ENCODE data around the gene FLAD1. TPM values are rescaled to one million over a fixed set of nuclear protein-coding genes. Genes with fewer than 3 reads are reported as not detected.

Gene FLAD1
- total and polyA plus RNA-seq, 9 donors = 16.7 to 21.9 (median 20.3) TPM

GRCh38 chr1:154968731-154969130 lies 14.4 kb upstream of the FLAD1 start:
- H3K27me3 ChIP-seq (ENCODE audit: control insufficient read depth, insufficient read depth, low read length) = no peaks in the 10 kb centered on the region
- H3K4me1 ChIP-seq (ENCODE audit: control insufficient read depth, insufficient read depth, low read length) = peaks cover 52% of the 10 kb centered on the region
- peaks cover 52% of the 10 kb centered on the region for H3K36me3 ChIP-seq (ENCODE audit: control insufficient read depth, insufficient read depth, low read length)
- H3K27ac ChIP-seq (ENCODE audit: low read length) = peak overlapping the region; percentile 100
- no peak for DNase-seq
- H3K9me3 ChIP-seq (replicated peaks; ENCODE audit: control insufficient read depth, low read depth, low read length) = no peaks in the 10 kb centered on the region
- H3K4me3 ChIP-seq (ENCODE audit: low read length) = no peak overlapping the region
- no CpG with 5 or more reads among the region's 3 CpGs for WGBS (ENCODE audit: insufficient coverage)

- no peaks in the 10 kb centered on the region for H3K27me3 ChIP-seq (ENCODE audit: control insufficient read depth, insufficient read depth, low read length)
- no peak for DNase-seq
- H3K9me3 ChIP-seq (replicated peaks; ENCODE audit: control insufficient read depth, low read depth, low read length) = no peaks in the 10 kb centered on the region
- peaks cover 52% of the 10 kb centered on the region for H3K4me1 ChIP-seq (ENCODE audit: control insufficient read depth, insufficient read depth, low read length)
- peak overlapping the region; percentile 57 for H3K4me3 ChIP-seq (ENCODE audit: low read length)
- peak overlapping the region; percentile 100 for H3K27ac ChIP-seq (ENCODE audit: low read length)
- peaks cover 47% of the 10 kb centered on the region for H3K36me3 ChIP-seq (ENCODE audit: control insufficient read depth, insufficient read depth, low read length)
- 0% methylated on average over 1 of the region's 5 CpGs for WGBS (ENCODE audit: insufficient coverage)
These were observed 13.9 kb upstream of the FLAD1 start for GRCh38 chr1:154969246-154969645.

GRCh38 chr1:154969860-154970452 lies 13.2 kb upstream of the FLAD1 start:
- DNase-seq = peak; percentile 64
- H3K4me1 ChIP-seq (ENCODE audit: control insufficient read depth, insufficient read depth, low read length) = peaks cover 52% of the 10 kb centered on the region
- peaks cover 40% of the 10 kb centered on the region for H3K36me3 ChIP-seq (ENCODE audit: control insufficient read depth, insufficient read depth, low read length)
- peak overlapping the region; percentile 100 for H3K27ac ChIP-seq (ENCODE audit: low read length)
- H3K27me3 ChIP-seq (ENCODE audit: control insufficient read depth, insufficient read depth, low read length) = no peaks in the 10 kb centered on the region
- no peaks in the 10 kb centered on the region for H3K9me3 ChIP-seq (replicated peaks; ENCODE audit: control insufficient read depth, low read depth, low read length)
- peak overlapping the region; percentile 57 for H3K4me3 ChIP-seq (ENCODE audit: low read length)
- WGBS (ENCODE audit: insufficient coverage) = 17% methylated on average over 5 of the region's 22 CpGs

GRCh38 chr1:154970631-154971340 lies 12.4 kb upstream of the FLAD1 start, which contains the start of gene SHC1:
TSS of gene SHC1 (minus strand) at chr1:154970747. CDS start at chr1:154970526, 221 bp downstream.
- Histone ChIP-seq H3K27me3 (ENCODE audit: control insufficient read depth, insufficient read depth, low read length) (no peaks in the 10 kb centered on the region), H3K27ac (ENCODE audit: low read length) (peak within 1 kb of the TSS; percentile 100), H3K36me3 (ENCODE audit: control insufficient read depth, insufficient read depth, low read length) (peaks cover 32% of the 10 kb centered on the region), H3K4me3 (ENCODE audit: low read length) (peak within 1 kb of the TSS; percentile 57), H3K9me3 (replicated peaks; ENCODE audit: control insufficient read depth, low read depth, low read length) (no peaks in the 10 kb centered on the region), H3K4me1 (ENCODE audit: control insufficient read depth, insufficient read depth, low read length) (peaks cover 52% of the 10 kb centered on the region)
- peak; percentile 99 for DNase-seq
- WGBS (ENCODE audit: insufficient coverage) = 17% methylated on average over 3 of the region's 15 CpGs

GRCh38 chr1:154971341-154971998 lies 11.7 kb upstream of the FLAD1 start:
- Histone ChIP-seq H3K36me3 (ENCODE audit: control insufficient read depth, insufficient read depth, low read length) (peaks cover 25% of the 10 kb centered on the region), H3K27ac (ENCODE audit: low read length) (peak overlapping the region; percentile 100), H3K9me3 (replicated peaks; ENCODE audit: control insufficient read depth, low read depth, low read length) (no peaks in the 10 kb centered on the region), H3K27me3 (ENCODE audit: control insufficient read depth, insufficient read depth, low read length) (no peaks in the 10 kb centered on the region), H3K4me1 (ENCODE audit: control insufficient read depth, insufficient read depth, low read length) (peaks cover 56% of the 10 kb centered on the region), H3K4me3 (ENCODE audit: low read length) (no peak overlapping the region)
- 33% methylated on average over 3 of the region's 10 CpGs for WGBS (ENCODE audit: insufficient coverage)
- no peak for DNase-seq

- no CpG with 5 or more reads among the region's 3 CpGs for WGBS (ENCODE audit: insufficient coverage)
- peaks cover 56% of the 10 kb centered on the region for H3K4me1 ChIP-seq (ENCODE audit: control insufficient read depth, insufficient read depth, low read length)
- no peak for DNase-seq
- H3K9me3 ChIP-seq (replicated peaks; ENCODE audit: control insufficient read depth, low read depth, low read length) = no peaks in the 10 kb centered on the region
- H3K4me3 ChIP-seq (ENCODE audit: low read length) = no peak overlapping the region
- no peaks in the 10 kb centered on the region for H3K27me3 ChIP-seq (ENCODE audit: control insufficient read depth, insufficient read depth, low read length)
- H3K27ac ChIP-seq (ENCODE audit: low read length) = peak overlapping the region; percentile 100
- H3K36me3 ChIP-seq (ENCODE audit: control insufficient read depth, insufficient read depth, low read length) = peaks cover 18% of the 10 kb centered on the region
These were observed 11.0 kb upstream of the FLAD1 start for GRCh38 chr1:154972213-154972516.

- peak overlapping the region; percentile 100 for H3K27ac ChIP-seq (ENCODE audit: low read length)
- peaks cover 53% of the 10 kb centered on the region for H3K4me1 ChIP-seq (ENCODE audit: control insufficient read depth, insufficient read depth, low read length)
- DNase-seq = peak; percentile 71
- H3K4me3 ChIP-seq (ENCODE audit: low read length) = no peak overlapping the region
- H3K9me3 ChIP-seq (replicated peaks; ENCODE audit: control insufficient read depth, low read depth, low read length) = no peaks in the 10 kb centered on the region
- WGBS (ENCODE audit: insufficient coverage) = 31% methylated on average over 7 of the region's 18 CpGs
- no peaks in the 10 kb centered on the region for H3K27me3 ChIP-seq (ENCODE audit: control insufficient read depth, insufficient read depth, low read length)
- H3K36me3 ChIP-seq (ENCODE audit: control insufficient read depth, insufficient read depth, low read length) = peaks cover 14% of the 10 kb centered on the region
These were observed 10.4 kb upstream of the FLAD1 start for GRCh38 chr1:154972517-154973343.

- Histone ChIP-seq H3K4me3 (ENCODE audit: low read length) (peak overlapping the region; percentile 67), H3K27me3 (ENCODE audit: control insufficient read depth, insufficient read depth, low read length) (no peaks in the 10 kb centered on the region), H3K27ac (ENCODE audit: low read length) (peak overlapping the region; percentile 100), H3K36me3 (ENCODE audit: control insufficient read depth, insufficient read depth, low read length) (peaks cover 13% of the 10 kb centered on the region), H3K4me1 (ENCODE audit: control insufficient read depth, insufficient read depth, low read length) (peaks cover 51% of the 10 kb centered on the region), H3K9me3 (replicated peaks; ENCODE audit: control insufficient read depth, low read depth, low read length) (no peaks in the 10 kb centered on the region)
- peak; percentile 97 for DNase-seq
- under 1% methylated on average over 26 of the region's 37 CpGs for WGBS (ENCODE audit: insufficient coverage)
These were observed 9.6 kb upstream of the FLAD1 start for GRCh38 chr1:154973344-154974101.

- H3K27ac ChIP-seq (ENCODE audit: low read length) = peak within 1 kb of the TSS; percentile 100
- no peaks in the 10 kb centered on the region for H3K27me3 ChIP-seq (ENCODE audit: control insufficient read depth, insufficient read depth, low read length)
- H3K4me1 ChIP-seq (ENCODE audit: control insufficient read depth, insufficient read depth, low read length) = peaks cover 43% of the 10 kb centered on the region
- WGBS (ENCODE audit: insufficient coverage) = under 1% methylated on average over 45 of the region's 47 CpGs
- peaks cover 15% of the 10 kb centered on the region for H3K36me3 ChIP-seq (ENCODE audit: control insufficient read depth, insufficient read depth, low read length)
- DNase-seq = peak; percentile 100
- H3K9me3 ChIP-seq (replicated peaks; ENCODE audit: control insufficient read depth, low read depth, low read length) = no peaks in the 10 kb centered on the region
- peak within 1 kb of the TSS; percentile 79 for H3K4me3 ChIP-seq (ENCODE audit: low read length)
These were observed 8.9 kb upstream of the FLAD1 start, which contains the start of gene CKS1B for GRCh38 chr1:154974102-154974807. TSS of gene CKS1B (plus strand) at chr1:154974681. CDS start at chr1:154974746, 65 bp downstream.
